ENCODE data around the gene KLHL33. TPM values are rescaled to one million over a fixed set of nuclear protein-coding genes. Genes with fewer than 3 reads are reported as not detected.
A peak's percentile ranks its signal among the peaks of the same experiment; 100 is the strongest.

Gene KLHL33
- total RNA-seq, result under 1 TPM; 0.05 TPM

- H3K4me3 ChIP-seq, result no peak within 1 kb of the TSS
- intact Hi-C loops (cut with DNase I), result no loop called here
- no peaks in the 10 kb centered on the region for H3K36me3 ChIP-seq
- no peak for TF ChIP-seq CTCF (IDR thresholded peaks at IDR 0.05)
- H3K27ac ChIP-seq, result no peak within 1 kb of the TSS
- H3K27me3 ChIP-seq, result no peaks in the 10 kb centered on the region
- H3K4me1 ChIP-seq, result no peaks in the 10 kb centered on the region
- DNase-seq, result no peak
- H3K9me3 ChIP-seq, result no peaks in the 10 kb centered on the region
- peak within 1 kb of the TSS in 1 of 2 donors; percentile 3 for H3K9ac ChIP-seq (ENCODE audit: low read depth in 2 of 2, low read length in 2 of 2)
These were observed at the start of gene KLHL33 for GRCh38 chr14:20435582-20436362. Gene KLHL33 (minus strand): TSS chr14:20436166. CDS start chr14:20435811, 355 bp downstream.

GRCh38 chr14:20482382-20482781 is 46.4 kb upstream of the KLHL33 start:
- H3K4me1 ChIP-seq, result no peaks in the 10 kb centered on the region
- no peak for TF ChIP-seq CTCF (IDR thresholded peaks at IDR 0.05)
- H3K9ac ChIP-seq (ENCODE audit: low read depth in 2 of 2, low read length in 2 of 2), result no peak overlapping the region
- H3K9me3 ChIP-seq, result no peaks in the 10 kb centered on the region
- H3K27me3 ChIP-seq, result no peaks in the 10 kb centered on the region
- no peak for DNase-seq
- H3K4me3 ChIP-seq, result no peak overlapping the region
- H3K36me3 ChIP-seq, result no peaks in the 10 kb centered on the region
- intact Hi-C loops (cut with DNase I), result no loop called here
- H3K27ac ChIP-seq, result no peak overlapping the region

GRCh38 chr14:20478894-20479293 is 42.9 kb upstream of the KLHL33 start:
- H3K36me3 ChIP-seq, result peaks cover 9% of the 10 kb centered on the region
- TF ChIP-seq CTCF (IDR thresholded peaks at IDR 0.05), result no peak
- no peaks in the 10 kb centered on the region for H3K27me3 ChIP-seq
- intact Hi-C loops (cut with DNase I), result loop anchor here (10.0 kb wide), 1 partner anchor 126 kb away; no protein-coding TSS in a partner anchor
- H3K4me3 ChIP-seq, result no peak overlapping the region
- no peak overlapping the region for H3K9ac ChIP-seq (ENCODE audit: low read depth in 2 of 2, low read length in 2 of 2)
- no peak for DNase-seq
- no peak overlapping the region for H3K27ac ChIP-seq
- no peaks in the 10 kb centered on the region for H3K9me3 ChIP-seq
- H3K4me1 ChIP-seq, result no peaks in the 10 kb centered on the region

GRCh38 chr14:20477211-20477876 is 41.4 kb upstream of the KLHL33 start:
- Histone ChIP-seq H3K9me3 (no peaks in the 10 kb centered on the region), H3K4me3 (no peak overlapping the region), H3K9ac (ENCODE audit: low read depth in 2 of 2, low read length in 2 of 2) (no peak overlapping the region), H3K36me3 (peaks cover 18% of the 10 kb centered on the region), H3K4me1 (no peaks in the 10 kb centered on the region), H3K27ac (peak overlapping the region; percentile 6), H3K27me3 (no peaks in the 10 kb centered on the region)
- TF ChIP-seq CTCF (IDR thresholded peaks at IDR 0.05), result no peak
- intact Hi-C loops (cut with DNase I), result loop anchor here (10.0 kb wide), 1 partner anchor 127 kb away; no protein-coding TSS in a partner anchor
- DNase-seq, result no peak

- intact Hi-C loops (cut with DNase I), result loop anchor here (10.0 kb wide), 1 partner anchor 128 kb away; no protein-coding TSS in a partner anchor
- DNase-seq, result no peak
- Histone ChIP-seq H3K27ac (peak overlapping the region; percentile 3), H3K36me3 (peaks cover 18% of the 10 kb centered on the region), H3K27me3 (no peaks in the 10 kb centered on the region), H3K9ac (ENCODE audit: low read depth in 2 of 2, low read length in 2 of 2) (no peak overlapping the region), H3K4me3 (no peak overlapping the region), H3K9me3 (no peaks in the 10 kb centered on the region), H3K4me1 (no peaks in the 10 kb centered on the region)
- no peak for TF ChIP-seq CTCF (IDR thresholded peaks at IDR 0.05)
These were observed 40.8 kb upstream of the KLHL33 start for GRCh38 chr14:20476776-20477175.
